WTC11 (cell line): ENCODE results near the gene TIMM44.

Experiments
- CTCF ChIP-seq: fragments of 200-600 bp; IDR thresholded peaks from 2 replicates; pipeline ENCODE4 v1.8.0; 2022; ENCODE audit warnings: antibody characterized with exemption
- ETV6 ChIP-seq: sonication (generic); formaldehyde crosslinking; IDR thresholded peaks from 2 replicates; pipeline ENCODE4 v1.8.1; 2022; ENCODE audit warnings: mild to moderate bottlenecking, missing genetic modification reagents
- FOXJ3 ChIP-seq: sonication (generic); formaldehyde crosslinking; IDR thresholded peaks from 2 replicates; pipeline ENCODE4 v1.9.0; 2021; ENCODE audit warnings: missing genetic modification reagents, mild to moderate bottlenecking, borderline replicate concordance
- FOXP1 ChIP-seq: sonication (generic); formaldehyde crosslinking; IDR thresholded peaks from 2 replicates; pipeline ENCODE4 v1.8.0; 2022; ENCODE audit warnings: missing genetic modification reagents, mild to moderate bottlenecking, moderate library complexity, borderline replicate concordance
- MAX ChIP-seq: sonication (generic); formaldehyde crosslinking; IDR thresholded peaks from 2 replicates; pipeline ENCODE4 v1.8.0; 2022; ENCODE audit warnings: mild to moderate bottlenecking, missing genetic modification reagents
- ZNF232 ChIP-seq: sonication (generic); formaldehyde crosslinking; IDR thresholded peaks from 2 replicates; pipeline ENCODE4 v1.8.0; 2022; ENCODE audit warnings: mild to moderate bottlenecking, missing genetic modification reagents
- TF ChIP-seq, protein P1 (sequence below): sonication (generic); formaldehyde crosslinking; IDR thresholded peaks from 2 replicates; pipeline ENCODE4 v1.8.0; 2023; ENCODE audit warnings: missing genetic modification reagents

GRCh38 chr19:7918615-7919421, 24.6 kb downstream of the TIMM44 start:
- TF ChIP-seq CTCF (no peak), ETV6 (CRISPR knock-in tag) (no peak), MAX (CRISPR knock-in tag) (no peak), FOXP1 (CRISPR knock-in tag) (no peak), ZNF232 (CRISPR knock-in tag) (no peak), FOXJ3 (CRISPR knock-in tag) (no peak)
- TF ChIP-seq, protein P1, sequence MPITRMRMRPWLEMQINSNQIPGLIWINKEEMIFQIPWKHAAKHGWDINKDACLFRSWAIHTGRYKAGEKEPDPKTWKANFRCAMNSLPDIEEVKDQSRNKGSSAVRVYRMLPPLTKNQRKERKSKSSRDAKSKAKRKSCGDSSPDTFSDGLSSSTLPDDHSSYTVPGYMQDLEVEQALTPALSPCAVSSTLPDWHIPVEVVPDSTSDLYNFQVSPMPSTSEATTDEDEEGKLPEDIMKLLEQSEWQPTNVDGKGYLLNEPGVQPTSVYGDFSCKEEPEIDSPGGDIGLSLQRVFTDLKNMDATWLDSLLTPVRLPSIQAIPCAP (CRISPR knock-in tag), result no peak
